Activated CD4-positive, alpha-beta T cell treated with anti-CD3 and anti-CD28 coated beads, Interleukin-2, amount 50 U/mL, for 48 hours (primary cell): ENCODE measurements around the gene FBXO15.

Source experiments
- DNase-seq, 2 experiments: peaks; one replicate each; pipeline ENCODE4 v3.0.0-alpha.2; 2020

The FBXO15 gene

GRCh38 chr18:74050807-74051206, 96.8 kb downstream of the FBXO15 start:
- DNase-seq = no peak

- DNase-seq = peak; percentile 75 to 79
Measured at GRCh38 chr18:74040459-74041332, 106.9 kb downstream of the FBXO15 start.

GRCh38 chr18:74040008-74040407, 107.6 kb downstream of the FBXO15 start:
- no peak for DNase-seq

GRCh38 chr18:74029161-74029560, 118.5 kb downstream of the FBXO15 start:
- DNase-seq = no peak
